ENCODE data around the gene CXCL11.

GRCh38 chr4:76011700-76012387 is 24.0 kb downstream of the CXCL11 start:
- TF ChIP-seq EZH2 (IDR thresholded peaks at IDR 0.05; ENCODE audit: low read length): no peak
- TF ChIP-seq CTCF (optimal IDR thresholded peaks at IDR 0.05 in 1 of 3, IDR thresholded peaks at IDR 0.05 in 1 of 3, conservative IDR thresholded peaks at IDR 0.05 in 1 of 3; ENCODE audit: extremely low read depth in 1 of 3, insufficient read depth in 2 of 3, low read length in 3 of 3): no peak

Measured in keratinocyte (primary cell).